HG03097 (cell line): ENCODE results near the gene TMSB15B.
"Not testable (repeated sequence)": the region's sequence is repeated elsewhere in the genome, so short reads cannot be mapped to it uniquely, and the experiment has no call there.

ENCODE experiments used
- ATAC-seq: cut with Tn5 transposase; IDR thresholded peaks from one replicate; pipeline ENCODE4 v1.9.1; 2021; ENCODE audit not compliant: unreplicated experiment, low FRiP score

TMSB15B gene

GRCh38 chrX:103962411-103963278 lies at the start of gene TMSB15B:
TMSB15B (plus strand) TSS chrX:103962627.
- peak; percentile 96 for ATAC-seq

GRCh38 chrX:103913356-103914020 lies 48.9 kb upstream of the TMSB15B start:
- ATAC-seq: no peak

- no peak for ATAC-seq
Measured at GRCh38 chrX:103918050-103918449, 44.4 kb upstream of the TMSB15B start.

- peak; percentile 59 for ATAC-seq
Measured at GRCh38 chrX:103918571-103919269, 43.7 kb upstream of the TMSB15B start.

GRCh38 chrX:103919270-103919637 lies 43.2 kb upstream of the TMSB15B start:
- peak; percentile 36 for ATAC-seq

- ATAC-seq: peak; percentile 59
Measured at GRCh38 chrX:103920515-103920914, 41.9 kb upstream of the TMSB15B start.

- peak; percentile 68 for ATAC-seq
Measured at GRCh38 chrX:103927030-103927429, 35.4 kb upstream of the TMSB15B start.

- no peak for ATAC-seq
Measured at GRCh38 chrX:103927633-103928032, 34.8 kb upstream of the TMSB15B start.

GRCh38 chrX:103932133-103932532 lies 30.3 kb upstream of the TMSB15B start:
- ATAC-seq: no peak

GRCh38 chrX:103940257-103940656 lies 22.2 kb upstream of the TMSB15B start:
- not testable (repeated sequence) for ATAC-seq

GRCh38 chrX:103941201-103941975 lies 21.0 kb upstream of the TMSB15B start:
- no peak for ATAC-seq

- no peak for ATAC-seq
Measured at GRCh38 chrX:103949506-103949905, 12.9 kb upstream of the TMSB15B start.

- no peak for ATAC-seq
Measured at GRCh38 chrX:103953353-103953752, 9.1 kb upstream of the TMSB15B start.

GRCh38 chrX:103954259-103954658 lies 8.2 kb upstream of the TMSB15B start:
- no peak for ATAC-seq

- not testable (repeated sequence) for ATAC-seq
Measured at GRCh38 chrX:103960599-103960998, 1.8 kb upstream of the TMSB15B start.

- not testable (repeated sequence) for ATAC-seq
Measured at GRCh38 chrX:103983508-103983907, 21.1 kb downstream of the TMSB15B start.

GRCh38 chrX:103999234-103999633 lies 36.8 kb downstream of the TMSB15B start:
- peak; percentile 78 for ATAC-seq

- no peak for ATAC-seq
Measured at GRCh38 chrX:104008831-104009230, 46.4 kb downstream of the TMSB15B start.

- no peak for ATAC-seq
Measured at GRCh38 chrX:104013158-104013557, 50.7 kb downstream of the TMSB15B start.

- no peak for ATAC-seq
Measured at GRCh38 chrX:104013606-104014005, 51.2 kb downstream of the TMSB15B start, which contains the start of gene H2BW1. H2BW1 (minus strand) TSS chrX:104013708; CDS start chrX:104013576, 132 bp downstream.
